NCI-H1417 treated with DMSO at 0.1 percent for 48 hours (cell line): Measurements from ENCODE around the gene OR11A1.

ENCODE experiments used
- DNase-seq: peaks from one replicate; lab custom pipeline; 2025; lab: John Stamatoyannopoulos, UW

Gene OR11A1

DNA sequence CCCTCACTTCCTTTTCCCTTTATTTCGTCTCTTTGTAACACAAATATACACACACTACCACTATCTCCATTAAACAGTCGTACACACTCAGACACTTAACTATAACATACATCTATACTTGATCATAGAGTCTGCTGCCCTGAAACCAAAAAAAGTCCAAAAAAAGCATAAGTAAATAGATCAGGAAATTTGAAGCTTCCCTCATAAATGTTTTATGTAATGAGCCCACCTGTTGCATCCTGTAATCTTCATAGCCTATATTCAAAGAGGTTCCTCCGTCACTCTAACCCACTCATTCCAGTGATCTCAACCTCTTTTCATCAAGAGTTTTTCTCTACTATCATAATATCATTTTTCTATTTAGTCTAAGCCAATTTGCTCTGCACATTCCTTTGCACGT is 68.3 kb downstream of the OR11A1 start:
- no peak for DNase-seq

- no peak for DNase-seq
Measured at GRCh38 chr6:29376003-29376402, 80.9 kb downstream of the OR11A1 start.
